NT2/D1 (cell line): ENCODE results near the gene RCOR1.

ENCODE experiments used
- SUZ12 ChIP-seq: IDR thresholded peaks from 2 replicates; pipeline ENCODE4 v1.6.1; 2011; ENCODE audit not compliant: insufficient read length, insufficient read depth; ENCODE audit errors: extremely low read depth
- ZNF274 ChIP-seq: IDR thresholded peaks from 2 replicates; pipeline ENCODE4 v1.6.1; 2011; ENCODE audit warnings: mild to moderate bottlenecking, low read depth, low read length

DNA sequence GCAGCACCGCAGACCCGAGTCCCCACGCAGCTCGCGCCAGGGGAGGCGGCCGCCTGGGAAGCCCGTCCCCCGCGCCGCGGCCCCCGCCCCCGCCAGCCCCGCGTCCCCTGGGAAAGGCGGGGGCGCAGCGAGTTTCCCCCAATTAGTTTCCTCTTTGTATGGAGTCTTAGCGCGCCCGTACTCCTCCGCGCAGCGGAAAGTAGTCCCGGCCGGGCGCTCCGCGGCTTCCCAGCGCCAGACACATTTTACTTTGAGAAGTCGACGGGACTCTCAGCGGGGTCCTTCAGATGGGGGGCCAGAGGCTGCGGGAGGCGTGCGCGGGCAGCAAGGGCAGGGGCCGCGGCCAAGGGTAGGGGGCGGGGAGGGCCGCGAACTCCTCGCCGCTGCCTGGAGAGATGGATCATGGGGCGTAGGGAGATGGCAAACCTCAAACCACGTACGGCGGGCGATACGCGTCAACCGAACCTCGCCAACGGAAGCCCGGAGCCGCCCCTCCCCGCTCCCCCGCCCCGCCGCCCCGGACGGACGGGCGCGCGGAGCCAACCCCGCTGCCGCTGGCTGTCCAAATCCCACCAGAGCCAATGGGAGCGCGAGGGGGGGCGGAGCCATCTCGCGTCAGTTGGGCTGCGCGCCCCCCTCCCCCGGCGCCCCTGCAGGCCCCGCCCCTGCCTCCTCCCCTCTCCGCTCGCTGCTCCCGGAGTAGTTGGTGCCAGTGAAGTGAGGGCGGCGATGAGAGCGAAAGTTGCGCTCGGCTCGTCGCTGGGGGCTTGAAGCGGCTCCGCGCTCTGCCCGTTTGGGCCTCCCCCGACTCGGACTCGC, at the start of gene RCOR1:
- TF ChIP-seq ZNF274 (no peak), SUZ12 (no peak)
